HG03558 (cell line): Measurements from ENCODE around the gene NLRP3.
"Not testable (repeated sequence)": the region's sequence is repeated elsewhere in the genome, so short reads cannot be mapped to it uniquely, and the experiment has no call there.

Experiments used
- ATAC-seq: cut with Tn5 transposase; IDR thresholded peaks from one replicate; pipeline ENCODE4 v1.9.1; 2021; ENCODE audit warnings: moderate number of reproducible peaks; ENCODE audit not compliant: unreplicated experiment; ENCODE audit errors: extremely low read depth

The NLRP3 gene

GRCh38 chr1:247415423-247416361 lies at the start of gene NLRP3:
TSS of gene NLRP3 (plus strand) at chr1:247416173. CDS start at chr1:247418801, 2,628 bp downstream.
- peak; percentile 62 for ATAC-seq

GRCh38 chr1:247366345-247366744 lies 49.6 kb upstream of the NLRP3 start:
- ATAC-seq = not testable (repeated sequence)

GRCh38 chr1:247366926-247367645 lies 48.9 kb upstream of the NLRP3 start:
- no peak for ATAC-seq

GRCh38 chr1:247367786-247368422 lies 48.1 kb upstream of the NLRP3 start:
- ATAC-seq = no peak

- no peak for ATAC-seq
Measured at GRCh38 chr1:247368490-247369145, 47.4 kb upstream of the NLRP3 start.

GRCh38 chr1:247370786-247371732 lies 44.9 kb upstream of the NLRP3 start:
- ATAC-seq = no peak

- ATAC-seq = no peak
Measured at GRCh38 chr1:247371801-247372259, 44.1 kb upstream of the NLRP3 start.

- no peak for ATAC-seq
Measured at GRCh38 chr1:247373721-247374141, 42.2 kb upstream of the NLRP3 start.

- ATAC-seq = not testable (repeated sequence)
Measured at GRCh38 chr1:247374651-247375334, 41.2 kb upstream of the NLRP3 start.

- ATAC-seq = no peak
Measured at GRCh38 chr1:247375747-247376146, 40.2 kb upstream of the NLRP3 start.

- no peak for ATAC-seq
Measured at GRCh38 chr1:247376659-247377058, 39.3 kb upstream of the NLRP3 start.

GRCh38 chr1:247377656-247378055 lies 38.3 kb upstream of the NLRP3 start:
- not testable (repeated sequence) for ATAC-seq

GRCh38 chr1:247378334-247379073 lies 37.5 kb upstream of the NLRP3 start:
- ATAC-seq = no peak

GRCh38 chr1:247385283-247385682 lies 30.7 kb upstream of the NLRP3 start:
- ATAC-seq = no peak

GRCh38 chr1:247386217-247386616 lies 29.8 kb upstream of the NLRP3 start:
- no peak for ATAC-seq

GRCh38 chr1:247386687-247387086 lies 29.3 kb upstream of the NLRP3 start:
- ATAC-seq = no peak

GRCh38 chr1:247387096-247387495 lies 28.9 kb upstream of the NLRP3 start:
- ATAC-seq = no peak

GRCh38 chr1:247387565-247387964 lies 28.4 kb upstream of the NLRP3 start:
- ATAC-seq = no peak
